Adipocyte (in vitro differentiated cells): Measurements from ENCODE around the gene GOLGA3.
"Not testable (repeated sequence)": the region's sequence is repeated elsewhere in the genome, so short reads cannot be mapped to it uniquely, and the experiment has no call there.

Source experiments
- DNase-seq: peaks from one replicate; pipeline ENCODE4 v3.0.0-alpha.2; 2015; ENCODE audit warnings: low read depth
- H3K27me3 ChIP-seq: replicated peaks from 2 replicates; pipeline ENCODE4 v1.7.0; 2013; ENCODE audit warnings: mild to moderate bottlenecking, low read length, moderate library complexity; ENCODE audit not compliant: control insufficient read depth, insufficient read depth
- H3K36me3 ChIP-seq: 2 replicates; pipeline ENCODE4 v1.7.0; 2013; ENCODE audit warnings: low read length, mild to moderate bottlenecking, moderate library complexity; ENCODE audit not compliant: control insufficient read depth, insufficient read depth, severe bottlenecking
- H3K4me1 ChIP-seq: 2 replicates; pipeline ENCODE4 v1.7.0; 2013; ENCODE audit warnings: mild to moderate bottlenecking, low read length, moderate library complexity; ENCODE audit not compliant: control insufficient read depth, insufficient read depth
- H3K4me3 ChIP-seq: 2 replicates; pipeline ENCODE4 v1.7.0; 2013; ENCODE audit warnings: mild to moderate bottlenecking, low read length, moderate library complexity
- H3K9ac ChIP-seq: 2 replicates; pipeline ENCODE4 v1.7.0; 2013; ENCODE audit warnings: mild to moderate bottlenecking, low read length, moderate library complexity
- H3K9me3 ChIP-seq: 2 replicates; pipeline ENCODE4 v1.7.0; 2013; ENCODE audit warnings: mild to moderate bottlenecking, low read length, moderate library complexity; ENCODE audit not compliant: control insufficient read depth

Gene GOLGA3

GRCh38 chr12:132842449-132843045 lies 13.9 kb upstream of the GOLGA3 start:
- Histone ChIP-seq H3K4me3 (no peak overlapping the region), H3K4me1 (peaks cover 15% of the 10 kb centered on the region), H3K36me3 (peaks cover 71% of the 10 kb centered on the region), H3K9me3 (no peaks in the 10 kb centered on the region), H3K9ac (no peak overlapping the region), H3K27me3 (no peaks in the 10 kb centered on the region)
- DNase-seq, result no peak

GRCh38 chr12:132841151-132841550 lies 12.5 kb upstream of the GOLGA3 start:
- peaks cover 65% of the 10 kb centered on the region for H3K36me3 ChIP-seq
- H3K4me3 ChIP-seq, result no peak overlapping the region
- no peak for DNase-seq

GRCh38 chr12:132840536-132840935 lies 11.9 kb upstream of the GOLGA3 start:
- Histone ChIP-seq H3K36me3 (peaks cover 59% of the 10 kb centered on the region), H3K9me3 (no peaks in the 10 kb centered on the region), H3K4me3 (no peak overlapping the region), H3K9ac (no peak overlapping the region), H3K27me3 (no peaks in the 10 kb centered on the region), H3K4me1 (peaks cover 19% of the 10 kb centered on the region)
- no peak for DNase-seq

More at GRCh38 chr12:132841151-132841550, 12.5 kb upstream of the GOLGA3 start:
- H3K9me3 ChIP-seq, result no peaks in the 10 kb centered on the region
- no peak overlapping the region for H3K9ac ChIP-seq
- H3K27me3 ChIP-seq, result no peaks in the 10 kb centered on the region
- peaks cover 19% of the 10 kb centered on the region for H3K4me1 ChIP-seq

- Histone ChIP-seq H3K4me3 (no peak overlapping the region), H3K27me3 (no peaks in the 10 kb centered on the region), H3K4me1 (peaks cover 19% of the 10 kb centered on the region), H3K9me3 (no peaks in the 10 kb centered on the region), H3K9ac (no peak overlapping the region), H3K36me3 (peaks cover 52% of the 10 kb centered on the region)
- DNase-seq, result no peak
Measured at GRCh38 chr12:132839558-132840235, 11.0 kb upstream of the GOLGA3 start.

- H3K4me3 ChIP-seq, result no peak overlapping the region
- no peaks in the 10 kb centered on the region for H3K27me3 ChIP-seq
- peaks cover 19% of the 10 kb centered on the region for H3K4me1 ChIP-seq
- H3K36me3 ChIP-seq, result peaks cover 48% of the 10 kb centered on the region
- H3K9ac ChIP-seq, result peak overlapping the region; percentile 74
- no peak for DNase-seq
- H3K9me3 ChIP-seq, result no peaks in the 10 kb centered on the region
Measured at GRCh38 chr12:132838410-132839080, 9.9 kb upstream of the GOLGA3 start.

- Histone ChIP-seq H3K36me3 (peaks cover 49% of the 10 kb centered on the region), H3K9ac (peak overlapping the region; percentile 74), H3K4me1 (peaks cover 19% of the 10 kb centered on the region), H3K27me3 (no peaks in the 10 kb centered on the region), H3K4me3 (peak overlapping the region; percentile 53), H3K9me3 (no peaks in the 10 kb centered on the region)
- no peak for DNase-seq
Measured at GRCh38 chr12:132837693-132838409, 9.2 kb upstream of the GOLGA3 start.

GRCh38 chr12:132836795-132837331 lies 8.2 kb upstream of the GOLGA3 start:
- no peaks in the 10 kb centered on the region for H3K9me3 ChIP-seq
- H3K27me3 ChIP-seq, result no peaks in the 10 kb centered on the region
- H3K36me3 ChIP-seq, result peaks cover 50% of the 10 kb centered on the region
- H3K4me3 ChIP-seq, result no peak overlapping the region
- peaks cover 19% of the 10 kb centered on the region for H3K4me1 ChIP-seq
- no peak for DNase-seq
- H3K9ac ChIP-seq, result peak overlapping the region; percentile 74

- not testable (repeated sequence) for DNase-seq, H3K4me3 ChIP-seq, H3K9me3 ChIP-seq, H3K9ac ChIP-seq, H3K27me3 ChIP-seq
- peaks cover 19% of the 10 kb centered on the region for H3K4me1 ChIP-seq
- peaks cover 48% of the 10 kb centered on the region for H3K36me3 ChIP-seq
Measured at GRCh38 chr12:132836230-132836629, 7.6 kb upstream of the GOLGA3 start.

GRCh38 chr12:132835076-132836025 lies 6.7 kb upstream of the GOLGA3 start:
- Histone ChIP-seq H3K27me3 (no peaks in the 10 kb centered on the region), H3K9me3 (no peaks in the 10 kb centered on the region), H3K9ac (no peak overlapping the region), H3K36me3 (peaks cover 39% of the 10 kb centered on the region), H3K4me1 (peaks cover 19% of the 10 kb centered on the region), H3K4me3 (no peak overlapping the region)
- no peak for DNase-seq

GRCh38 chr12:132834181-132834711 lies 5.6 kb upstream of the GOLGA3 start:
- Histone ChIP-seq H3K4me3 (no peak overlapping the region), H3K4me1 (peaks cover 19% of the 10 kb centered on the region), H3K36me3 (peaks cover 30% of the 10 kb centered on the region), H3K9me3 (no peaks in the 10 kb centered on the region), H3K9ac (no peak overlapping the region), H3K27me3 (no peaks in the 10 kb centered on the region)
- no peak for DNase-seq
